HepG2 (cell line): ENCODE data around the gene EFS. TPM values are rescaled to one million over a fixed set of nuclear protein-coding genes. Genes with fewer than 3 reads are reported as not detected.

Experiments
- ATAC-seq: fragments of 200-7000 bp; cut with Tn5 transposase; 3 replicates; pipeline ENCODE4 v1.9.1; 2020; ENCODE audit warnings: mild to moderate bottlenecking, moderate library complexity
- BruUV-seq: library from RNA; stranded (reverse); fragments of 400-500 nt; replicated peaks from 2 replicates; lab custom pipeline; 2021; lab: Mats Ljungman, UMichigan
- CTCF ChIA-PET: fragments of 300-600 bp; formaldehyde crosslinking; extraction: SDS; loops from one replicate; lab custom pipeline; 2021; ENCODE audit warnings: low total read pairs, inconsistent platforms, low intra/inter-chr PET ratio; lab: Yijun Ruan, JAX
- POLR2A ChIA-PET: fragments of 350-600 bp; sonication (Branson Sonifier 250); formaldehyde crosslinking; loops from one replicate; lab custom pipeline; 2020; ENCODE audit warnings: antibody characterized with exemption, inconsistent platforms; lab: Yijun Ruan, JAX
- DNase-seq: peaks from one replicate; pipeline ENCODE4 v3.0.0-alpha.2; 2015; ENCODE audit warnings: low spot score
- FAIRE-seq: peaks from 3 replicates; lab custom pipeline; 2011; peaks lifted over from hg19 to GRCh38; lab: Jason Lieb, UNC
- H2AFZ ChIP-seq: one replicate; pipeline ENCODE4 v1.6.1; 2011; ENCODE audit warnings: low read length, inconsistent platforms
- H3K27ac ChIP-seq: fragments of 300-600 bp; 3 replicates; pipeline ENCODE4 v1.8.0; 2011; ENCODE audit warnings: mixed run types, mild to moderate bottlenecking, mixed read lengths, low read length, inconsistent platforms; ENCODE audit not compliant: insufficient read depth; ENCODE audit errors: extremely low read length
- H3K27me3 ChIP-seq, 2 experiments: fragments of 200-600 bp in 1 of 2; 2 replicates in 1 of 2; 3 replicates in 1 of 2; pipeline versions ENCODE4 v1.6.0 to v1.8.0; 2011; ENCODE audit warnings: low read length in 2 of 2, mild to moderate bottlenecking in 2 of 2, moderate library complexity in 2 of 2, inconsistent platforms in 1 of 2; ENCODE audit not compliant: insufficient read depth in 2 of 2, control insufficient read depth in 1 of 2
- H3K36me3 ChIP-seq, 2 experiments: fragments of 200-600 bp in 1 of 2; replicated peaks in 1 of 2; 2 replicates in 1 of 2; 3 replicates in 1 of 2; pipeline versions ENCODE4 v1.5.1 to v1.8.0; 2011; ENCODE audit warnings: low read length in 2 of 2, inconsistent platforms in 1 of 2; ENCODE audit not compliant: insufficient read depth in 2 of 2, control insufficient read depth in 1 of 2
- H3K4me1 ChIP-seq: 2 replicates; pipeline ENCODE4 v1.5.1; 2012; ENCODE audit warnings: low read length, inconsistent platforms; ENCODE audit not compliant: insufficient read depth
- H3K4me2 ChIP-seq: 2 replicates; pipeline ENCODE4 v1.6.0; 2011; ENCODE audit warnings: low read depth, low read length, inconsistent platforms
- H3K4me3 ChIP-seq, 3 experiments: fragments of 200-600 bp in 1 of 3; sonication (generic), shearing (Covaris generic) in 1 of 3; replicated peaks in 1 of 3; 2 replicates each; pipeline ENCODE4 v1.5.1; 2011 to 2016; ENCODE audit warnings: low read length in 3 of 3, inconsistent platforms in 2 of 3, low read depth in 2 of 3, mild to moderate bottlenecking in 2 of 3, control low read depth in 1 of 3, mixed read lengths in 1 of 3; ENCODE audit not compliant: insufficient read depth in 1 of 3
- H3K79me2 ChIP-seq: one replicate; pipeline ENCODE4 v1.6.1; 2011; ENCODE audit warnings: low read length, inconsistent platforms; ENCODE audit not compliant: insufficient read depth
- H3K9ac ChIP-seq: 2 replicates; pipeline ENCODE4 v1.6.0; 2011; ENCODE audit warnings: mild to moderate bottlenecking, low read depth, low read length, inconsistent platforms; ENCODE audit not compliant: insufficient read depth
- H3K9me3 ChIP-seq: 2 replicates; pipeline ENCODE4 v1.5.1; 2012; ENCODE audit warnings: mild to moderate bottlenecking, low read length
- H4K20me1 ChIP-seq: 2 replicates; pipeline ENCODE4 v1.6.0; 2011; ENCODE audit warnings: inconsistent platforms, mild to moderate bottlenecking, low read length, moderate library complexity; ENCODE audit not compliant: insufficient read depth
- CTCF ChIP-seq: sonication (generic); formaldehyde crosslinking; IDR thresholded peaks from 2 replicates; pipeline ENCODE4 v1.5.0; 2020; ENCODE audit warnings: mild to moderate bottlenecking, missing genetic modification reagents, moderate library complexity
- ELF3 ChIP-seq: IDR thresholded peaks from 2 replicates; pipeline ENCODE4 v1.6.1; 2016; ENCODE audit warnings: missing genetic modification reagents, missing compliant biosample characterization
- ETV5 ChIP-seq: IDR thresholded peaks from 2 replicates; pipeline ENCODE4 v1.6.1; 2018; ENCODE audit warnings: missing biosample characterization, missing genetic modification reagents, inconsistent platforms, borderline replicate concordance
- EZH2 ChIP-seq: conservative IDR thresholded peaks from 2 replicates; pipeline ENCODE4 v1.6.1; 2012; ENCODE audit warnings: mild to moderate bottlenecking, low read depth, low read length, moderate library complexity
- GABPB1 ChIP-seq: IDR thresholded peaks from 2 replicates; pipeline ENCODE4 v1.6.1; 2016; ENCODE audit warnings: mild to moderate bottlenecking, missing genetic modification reagents, moderate library complexity, missing compliant biosample characterization
- HES4 ChIP-seq: sonication (generic); formaldehyde crosslinking; IDR thresholded peaks from 2 replicates; pipeline ENCODE4 v1.9.0; 2021; ENCODE audit warnings: mild to moderate bottlenecking, missing genetic modification reagents, borderline replicate concordance
- KLF13 ChIP-seq: sonication (generic); formaldehyde crosslinking; IDR thresholded peaks from 2 replicates; pipeline ENCODE4 v1.4.0; 2020; ENCODE audit warnings: mild to moderate bottlenecking, missing genetic modification reagents
- LCORL ChIP-seq, 2 experiments: fragments of 450-650 bp in 1 of 2; sonication (generic) in 1 of 2; formaldehyde crosslinking in 1 of 2; IDR thresholded peaks; 2 replicates each; pipeline versions ENCODE4 v1.5.0 to v1.6.1; 2017 to 2020; ENCODE audit warnings: antibody characterized with exemption in 1 of 2, missing genetic modification reagents in 1 of 2
- NPAS2 ChIP-seq: sonication (generic); formaldehyde crosslinking; IDR thresholded peaks from 2 replicates; pipeline ENCODE4 v1.8.0; 2022; ENCODE audit warnings: mild to moderate bottlenecking, missing genetic modification reagents, borderline replicate concordance
- ONECUT2 ChIP-seq: sonication (generic); formaldehyde crosslinking; IDR thresholded peaks from 2 replicates; pipeline ENCODE4 v1.4.0; 2020; ENCODE audit warnings: missing genetic modification reagents
- PBX3 ChIP-seq: sonication (generic); formaldehyde crosslinking; IDR thresholded peaks from 2 replicates; pipeline ENCODE4 v1.8.1; 2023; ENCODE audit warnings: missing genetic modification reagents, inconsistent platforms, borderline replicate concordance
- TEAD3 ChIP-seq: optimal IDR thresholded peaks from 2 replicates; pipeline ENCODE3; 2016; ENCODE audit warnings: borderline replicate concordance
- ZBTB7B ChIP-seq: sonication (generic); formaldehyde crosslinking; IDR thresholded peaks from 2 replicates; pipeline ENCODE4 v1.4.0; 2020; ENCODE audit warnings: missing genetic modification reagents
- ZNF557 ChIP-seq: sonication (generic); formaldehyde crosslinking; IDR thresholded peaks from 2 replicates; pipeline ENCODE4 v1.4.0; 2020; ENCODE audit warnings: missing genetic modification reagents
- ZNF644 ChIP-seq: IDR thresholded peaks from 2 replicates; pipeline ENCODE4 v1.6.1; 2016; ENCODE audit warnings: low read depth
- ZNF674 ChIP-seq: sonication (generic); formaldehyde crosslinking; IDR thresholded peaks from 2 replicates; pipeline ENCODE4 v1.5.0; 2020; ENCODE audit warnings: low read depth, mild to moderate bottlenecking, missing genetic modification reagents
- ZNF768 ChIP-seq: sonication (generic); formaldehyde crosslinking; IDR thresholded peaks from 2 replicates; pipeline ENCODE4 v1.4.0; 2020; ENCODE audit warnings: missing genetic modification reagents
- ZNF773 ChIP-seq: sonication (generic); formaldehyde crosslinking; IDR thresholded peaks from 2 replicates; pipeline ENCODE4 v1.4.0; 2020; ENCODE audit warnings: missing genetic modification reagents, borderline replicate concordance
- ZSCAN25 ChIP-seq: sonication (generic); formaldehyde crosslinking; IDR thresholded peaks from 2 replicates; pipeline ENCODE4 v1.8.0; 2022; ENCODE audit warnings: mild to moderate bottlenecking, missing genetic modification reagents
- WGBS: methylation state at CpG from one replicate; pipeline ENCODE4 v1.1.6; 2017; ENCODE audit warnings: low lambda C conversion rate; 5-methylcytosine and 5-hydroxymethylcytosine counted together
- in situ Hi-C: cut with HindIII; loops from 2 replicates; pipeline ENCODE4 v1.10.0; 2017; ENCODE audit warnings: low pct_unique_long_range_greater_than_20kb; ENCODE audit not compliant: extremely low pct_ligation_motif_present
- intact Hi-C: fragments of 100-400 bp; cut with micrococcal nuclease; formaldehyde crosslinking; loops from one replicate; pipeline ENCODE4 v1.10.0; 2022; ENCODE audit not compliant: unreplicated experiment
- polyA plus RNA-seq, 8 experiments: library from polyadenylated mRNA; depleted of rRNA in 3 of 8; stranded (reverse) in 7 of 8; unstranded in 1 of 8; fragments of >200 nt; fragmentation: Illumina TruSeq in 4 of 8; extraction: Trizol in 4 of 8; gene quantifications; 2 replicates each; pipeline versions ENCODE4 v1.2.1 to v1.2.3, GENCODE V29; 2011 to 2016; ENCODE audit warnings: low read depth in 4 of 8, missing spikeins in 1 of 8, mixed read lengths in 1 of 8; ENCODE audit not compliant: insufficient read depth in 1 of 8
- total RNA-seq, 5 experiments: library from RNA; depleted of rRNA; stranded (reverse); fragments of >200 nt; fragmentation: Illumina TruSeq; extraction: Trizol; gene quantifications; 2 replicates each; pipeline ENCODE4 v1.2.3, GENCODE V29; 2016; ENCODE audit warnings: low read depth in 1 of 5
- TF ChIP-seq, protein P1 (sequence below): IDR thresholded peaks from 2 replicates; pipeline ENCODE4 v1.6.1; 2016; ENCODE audit warnings: low read depth, control low read depth

The EFS gene
- total and polyA plus RNA-seq, 2 of the 13 experiments (the other 11 are each of a cell fraction or from before 2014, with no cell fraction given), result not detected

GRCh38 chr14:23385642-23386265 is 20.8 kb upstream of the EFS start:
- Histone ChIP-seq H3K27ac (no peak overlapping the region), H3K4me2 (peak overlapping the region; percentile 30; the same call in 1 of the 2 replicates), H3K79me2 (no peaks in the 10 kb centered on the region), H3K4me3 (peak overlapping the region in 1 of 3 experiments; percentile 35; a peak in 1 of 6 replicates), H3K27me3 (peaks cover 27 to 92% of the 10 kb centered on the region in 2 experiments), H3K4me1 (no peaks in the 10 kb centered on the region), H3K36me3 (no peaks in the 10 kb centered on the region), H3K9me3 (no peaks in the 10 kb centered on the region), H3K9ac (no peak overlapping the region), H2AFZ (no peak overlapping the region), H4K20me1 (no peaks in the 10 kb centered on the region)
- no peak for FAIRE-seq
- in situ Hi-C loops, result no loop called here
- peak; percentile 59 for ATAC-seq
- BruUV-seq, result no TSS peak
- intact Hi-C loops, result no loop called here
- DNase-seq, result peak; percentile 29
- POLR2A ChIA-PET, result interaction anchor here (2.0 kb wide), 1 partner anchor 64 kb away, joined by 7 read pairs; the partner anchor contains the start of gene PABPN1
- CTCF ChIA-PET, result no interaction called here
- 4% methylated on average over 18 of the region's 18 CpGs for WGBS
- TF ChIP-seq CTCF (CRISPR knock-in tag), result peak; percentile 50
- 0 out of 2 replicates have a peak, but pooled peaks have one; percentile 21 for TF ChIP-seq HES4 (CRISPR knock-in tag)
- TF ChIP-seq GABPB1 (CRISPR knock-in tag), result peak; percentile 51; the same call in 1 of the 2 replicates
- TF ChIP-seq EZH2, result 0 out of 2 replicates have a peak, but pooled peaks have one; percentile 88
- TF ChIP-seq PBX3 (CRISPR knock-in tag), result no peak
- TF ChIP-seq NPAS2 (CRISPR knock-in tag), result no peak
- no peak for TF ChIP-seq ZNF557 (CRISPR knock-in tag)
- TF ChIP-seq LCORL (IDR thresholded peaks at IDR 0.05), result no peak
- no peak for TF ChIP-seq LCORL (CRISPR knock-in tag; IDR thresholded peaks at IDR 0.05)
- TF ChIP-seq ZSCAN25, result peak; percentile 48; the same call in 1 of the 2 replicates
- no peak for TF ChIP-seq ZBTB7B
- no peak for TF ChIP-seq ONECUT2 (CRISPR knock-in tag)
- no peak for TF ChIP-seq ZNF773 (CRISPR knock-in tag)
- peak; percentile 22; the same call in 1 of the 2 replicates for TF ChIP-seq ETV5 (CRISPR knock-in tag)
- TF ChIP-seq ELF3 (CRISPR knock-in tag), result peak; percentile 67
- TF ChIP-seq ZNF674 (CRISPR knock-in tag), result no peak
- TF ChIP-seq, protein P1, sequence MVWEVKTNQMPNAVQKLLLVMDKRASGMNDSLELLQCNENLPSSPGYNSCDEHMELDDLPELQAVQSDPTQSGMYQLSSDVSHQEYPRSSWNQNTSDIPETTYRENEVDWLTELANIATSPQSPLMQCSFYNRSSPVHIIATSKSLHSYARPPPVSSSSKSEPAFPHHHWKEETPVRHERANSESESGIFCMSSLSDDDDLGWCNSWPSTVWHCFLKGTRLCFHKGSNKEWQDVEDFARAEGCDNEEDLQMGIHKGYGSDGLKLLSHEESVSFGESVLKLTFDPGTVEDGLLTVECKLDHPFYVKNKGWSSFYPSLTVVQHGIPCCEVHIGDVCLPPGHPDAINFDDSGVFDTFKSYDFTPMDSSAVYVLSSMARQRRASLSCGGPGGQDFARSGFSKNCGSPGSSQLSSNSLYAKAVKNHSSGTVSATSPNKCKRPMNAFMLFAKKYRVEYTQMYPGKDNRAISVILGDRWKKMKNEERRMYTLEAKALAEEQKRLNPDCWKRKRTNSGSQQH, result no peak
- TF ChIP-seq ZNF768 (CRISPR knock-in tag), result peak; percentile 20; the same call in 1 of the 2 replicates
- no peak for TF ChIP-seq ZNF644 (CRISPR knock-in tag)
- TF ChIP-seq KLF13, result no peak
- TF ChIP-seq TEAD3 (CRISPR knock-in tag), result peak; percentile 47
